Thoracic aorta (tissue), 2 donors: ENCODE measurements around the gene CHRDL2. TPM values are rescaled to one million over a fixed set of nuclear protein-coding genes. Genes with fewer than 3 reads are reported as not detected.
"Not testable (repeated sequence)": the region's sequence is repeated elsewhere in the genome, so short reads cannot be mapped to it uniquely, and the experiment has no call there.

Source experiments
- ATAC-seq: fragments of 150-250 bp; one replicate; pipeline ENCODE4 v1.8.0; 2017; ENCODE audit warnings: low read depth; ENCODE audit not compliant: insufficient number of reproducible peaks, low FRiP score
- DNase-seq: peaks from one replicate; pipeline ENCODE4 v3.0.0-alpha.2; 2020; ENCODE audit warnings: low spot score
- H3K27ac ChIP-seq, 2 donors: fragments of 200-600 bp; sonication (generic); 1 replicate in 1 of 2; 2 replicates in 1 of 2; pipeline ENCODE4 v1.5.1; 2016; ENCODE audit warnings: mild to moderate bottlenecking in 2 of 2, moderate library complexity in 2 of 2
- H3K27me3 ChIP-seq: fragments of 200-600 bp; sonication (generic); replicated peaks from 2 replicates; pipeline ENCODE4 v1.6.0; 2016; ENCODE audit warnings: mild to moderate bottlenecking; ENCODE audit not compliant: insufficient read depth
- H3K36me3 ChIP-seq: fragments of 200-600 bp; sonication (generic); one replicate; pipeline ENCODE4 v1.5.1; 2016
- H3K4me1 ChIP-seq, 2 donors: fragments of 200-600 bp; sonication (generic); 1 replicate in 1 of 2; 2 replicates in 1 of 2; pipeline versions ENCODE4 v1.5.1 to v1.6.0; 2016; ENCODE audit warnings: low read depth in 2 of 2, mild to moderate bottlenecking in 1 of 2; ENCODE audit not compliant: control insufficient read depth in 1 of 2
- H3K4me3 ChIP-seq: fragments of 200-600 bp; sonication (generic); 2 replicates; pipeline ENCODE4 v1.5.1; 2016; ENCODE audit warnings: mild to moderate bottlenecking
- H3K9me3 ChIP-seq: fragments of 200-600 bp; sonication (generic); 2 replicates; pipeline ENCODE4 v1.5.1; 2016
- total RNA-seq, 2 donors: library from RNA; depleted of rRNA; stranded (reverse); fragments of >200 nt; gene quantifications; one replicate each; pipeline versions ENCODE4 v1.1.0 to v1.2.3, GENCODE V29; 2016
- TF ChIP-seq, protein P1 (sequence below): fragments of 200-600 bp; sonication (generic); IDR thresholded peaks from one replicate; pipeline ENCODE4 v1.5.1; 2019; ENCODE audit warnings: antibody characterized with exemption

Gene CHRDL2
- total RNA-seq, 2 donors from 2014 or later, result 1.9 TPM; not detected in 1

GRCh38 chr11:74662487-74663103 lies 68.6 kb downstream of the CHRDL2 start:
- Histone ChIP-seq H3K4me3 (no peak overlapping the region), H3K36me3 (no peaks in the 10 kb centered on the region)
- DNase-seq, result no peak

GRCh38 chr11:74659124-74659523 lies 72.1 kb downstream of the CHRDL2 start:
- H3K36me3 ChIP-seq, H3K4me1 ChIP-seq, H3K4me3 ChIP-seq, DNase-seq, H3K27me3 ChIP-seq, H3K27ac ChIP-seq, ATAC-seq, H3K9me3 ChIP-seq: not testable (repeated sequence)

More at GRCh38 chr11:74662487-74663103, 68.6 kb downstream of the CHRDL2 start:
- ATAC-seq, result no peak
- Histone ChIP-seq H3K4me1 (no peaks in the 10 kb centered on the region), H3K27me3 (no peaks in the 10 kb centered on the region), H3K9me3 (no peaks in the 10 kb centered on the region), H3K27ac (no peak overlapping the region)
- TF ChIP-seq, protein P1, sequence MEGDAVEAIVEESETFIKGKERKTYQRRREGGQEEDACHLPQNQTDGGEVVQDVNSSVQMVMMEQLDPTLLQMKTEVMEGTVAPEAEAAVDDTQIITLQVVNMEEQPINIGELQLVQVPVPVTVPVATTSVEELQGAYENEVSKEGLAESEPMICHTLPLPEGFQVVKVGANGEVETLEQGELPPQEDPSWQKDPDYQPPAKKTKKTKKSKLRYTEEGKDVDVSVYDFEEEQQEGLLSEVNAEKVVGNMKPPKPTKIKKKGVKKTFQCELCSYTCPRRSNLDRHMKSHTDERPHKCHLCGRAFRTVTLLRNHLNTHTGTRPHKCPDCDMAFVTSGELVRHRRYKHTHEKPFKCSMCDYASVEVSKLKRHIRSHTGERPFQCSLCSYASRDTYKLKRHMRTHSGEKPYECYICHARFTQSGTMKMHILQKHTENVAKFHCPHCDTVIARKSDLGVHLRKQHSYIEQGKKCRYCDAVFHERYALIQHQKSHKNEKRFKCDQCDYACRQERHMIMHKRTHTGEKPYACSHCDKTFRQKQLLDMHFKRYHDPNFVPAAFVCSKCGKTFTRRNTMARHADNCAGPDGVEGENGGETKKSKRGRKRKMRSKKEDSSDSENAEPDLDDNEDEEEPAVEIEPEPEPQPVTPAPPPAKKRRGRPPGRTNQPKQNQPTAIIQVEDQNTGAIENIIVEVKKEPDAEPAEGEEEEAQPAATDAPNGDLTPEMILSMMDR, result no peak

DNA sequence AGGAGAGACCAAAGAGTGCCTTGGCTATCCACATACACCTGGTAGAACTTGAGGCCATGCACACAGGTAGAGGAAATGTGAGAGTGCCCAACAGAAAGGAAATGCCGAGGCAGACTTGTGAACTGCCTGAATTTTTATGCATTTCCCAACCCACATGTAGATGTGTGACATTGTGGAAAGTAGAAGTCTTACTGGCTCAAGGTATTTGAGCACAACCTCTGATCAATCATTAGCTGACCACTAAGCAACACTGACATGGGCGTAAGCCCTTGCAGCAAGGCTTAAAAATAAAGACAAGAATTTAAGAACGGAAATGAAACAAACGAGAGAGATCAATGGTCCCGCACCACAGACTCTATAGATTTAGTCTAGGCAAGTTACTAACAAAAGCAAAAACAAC lies 76.2 kb downstream of the CHRDL2 start:
- no peaks in the 10 kb centered on the region for H3K9me3 ChIP-seq
- TF ChIP-seq, protein P1, result no peak
- H3K36me3 ChIP-seq, result no peaks in the 10 kb centered on the region
- no peaks in the 10 kb centered on the region for H3K27me3 ChIP-seq
- DNase-seq (no peak), ATAC-seq (no peak)
- no peak overlapping the region for H3K27ac ChIP-seq
- no peaks in the 10 kb centered on the region for H3K4me1 ChIP-seq
- H3K4me3 ChIP-seq, result no peak overlapping the region

DNA sequence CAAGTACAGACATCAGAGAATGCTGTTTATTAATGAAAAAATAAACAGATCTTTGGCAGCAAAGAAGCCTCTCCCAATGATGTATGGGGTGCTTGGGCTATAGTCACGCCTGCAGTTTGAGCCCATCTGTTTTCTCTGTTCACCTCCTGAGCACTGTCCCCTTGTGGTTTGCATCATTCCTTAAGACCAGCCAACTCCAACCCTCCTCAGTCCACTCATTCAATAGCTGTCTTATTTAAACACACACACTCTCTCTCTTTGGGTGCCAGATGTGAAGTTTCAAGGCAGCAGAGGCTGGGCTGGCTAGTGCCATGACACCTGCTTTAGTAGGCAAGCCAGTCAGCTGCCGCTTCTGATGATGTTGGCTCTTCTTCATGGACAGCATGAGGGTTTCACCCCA lies 80.7 kb downstream of the CHRDL2 start:
- Histone ChIP-seq H3K27ac (no peak overlapping the region), H3K4me3 (no peak overlapping the region), H3K36me3 (no peaks in the 10 kb centered on the region), H3K4me1 (no peaks in the 10 kb centered on the region), H3K27me3 (no peaks in the 10 kb centered on the region), H3K9me3 (no peaks in the 10 kb centered on the region)
- no peak for DNase-seq
- TF ChIP-seq, protein P1, result no peak
- no peak for ATAC-seq

DNA sequence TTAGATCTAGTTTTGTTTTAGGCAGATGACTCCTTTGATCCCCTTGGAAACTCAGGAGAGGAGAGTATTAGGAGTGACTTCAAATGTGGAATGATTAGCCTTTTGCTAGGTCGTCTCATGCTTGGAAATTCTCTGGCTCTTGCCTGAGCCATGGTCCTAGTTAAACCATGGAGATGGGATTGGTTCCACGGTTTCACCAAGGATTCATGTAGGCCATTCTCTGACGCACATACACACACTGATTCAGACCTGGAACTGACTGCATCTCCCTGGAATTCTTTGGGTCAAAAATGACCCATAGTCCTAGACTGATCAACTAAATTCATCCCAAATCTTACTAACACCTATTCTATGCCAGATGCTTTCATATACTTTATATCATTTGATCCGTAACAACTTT lies 82.3 kb downstream of the CHRDL2 start:
- ATAC-seq (no peak), DNase-seq (no peak)
- Histone ChIP-seq H3K27ac (no peak overlapping the region), H3K9me3 (no peaks in the 10 kb centered on the region), H3K4me1 (peaks cover 0 to 5% of the 10 kb centered on the region in 2 donors), H3K36me3 (no peaks in the 10 kb centered on the region), H3K27me3 (no peaks in the 10 kb centered on the region), H3K4me3 (no peak overlapping the region)
- TF ChIP-seq, protein P1, result no peak

DNA sequence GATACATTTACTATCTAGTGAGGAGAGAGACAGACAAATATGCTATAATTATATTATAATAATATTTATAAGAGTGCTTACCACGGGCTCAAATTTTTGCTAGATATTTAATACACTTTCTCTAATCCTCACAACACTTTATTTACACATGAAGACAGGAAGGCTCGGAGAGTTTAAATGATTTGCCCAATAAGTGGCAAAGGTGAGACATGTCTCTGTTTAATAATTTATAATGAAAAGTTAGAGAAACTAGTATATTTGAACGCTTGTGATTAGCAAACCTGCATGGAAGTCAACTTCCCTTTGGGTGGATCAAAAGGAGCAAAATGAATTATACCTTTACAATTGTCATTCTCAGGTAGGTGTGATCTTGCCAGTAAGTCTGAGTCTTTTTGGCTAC lies 83.4 kb downstream of the CHRDL2 start:
- Histone ChIP-seq H3K27ac (no peak overlapping the region), H3K4me3 (no peak overlapping the region), H3K27me3 (no peaks in the 10 kb centered on the region), H3K36me3 (no peaks in the 10 kb centered on the region), H3K9me3 (no peaks in the 10 kb centered on the region), H3K4me1 (peaks cover 0 to 10% of the 10 kb centered on the region in 2 donors)
- TF ChIP-seq, protein P1, result no peak
- DNase-seq, result no peak
- ATAC-seq, result no peak
